Peyer's patch (tissue), 4 donors: Measurements from ENCODE around the gene WDR38. TPM values are rescaled to one million over a fixed set of nuclear protein-coding genes. Genes with fewer than 3 reads are reported as not detected.

Experiments used
- DNase-seq, 3 donors: peaks; one replicate each; pipeline ENCODE4 v3.0.0-alpha.2; 2017 to 2019
- H3K27ac ChIP-seq, 4 donors: fragments of 200-600 bp; sonication (generic); one replicate each; pipeline ENCODE4 v1.5.1; 2016 to 2019
- H3K27me3 ChIP-seq, 2 donors: fragments of 200-600 bp; sonication (generic); one replicate each; pipeline ENCODE4 v1.5.1; 2019
- H3K36me3 ChIP-seq, 3 donors: fragments of 200-600 bp; sonication (generic); one replicate each; pipeline ENCODE4 v1.5.1; 2016 to 2019
- H3K4me1 ChIP-seq, 4 donors: fragments of 200-600 bp; sonication (generic); one replicate each; pipeline ENCODE4 v1.5.1; 2016 to 2019
- H3K4me3 ChIP-seq, 4 donors: fragments of 200-600 bp; sonication (generic); 1 replicate in 3 of 4; 2 replicates in 1 of 4; pipeline ENCODE4 v1.5.1; 2016 to 2019; ENCODE audit warnings: mild to moderate bottlenecking in 1 of 4
- H3K9me3 ChIP-seq, 4 donors: fragments of 200-600 bp; sonication (generic); one replicate each; pipeline ENCODE4 v1.5.1; 2016 to 2019; ENCODE audit warnings: mild to moderate bottlenecking in 1 of 4
- POLR2A ChIP-seq, 2 donors: fragments of 450-650 bp; IDR thresholded peaks; one replicate each; pipeline ENCODE4 v1.5.1; 2017; ENCODE audit warnings: antibody characterized with exemption in 2 of 2, mild to moderate bottlenecking in 2 of 2, moderate library complexity in 2 of 2
- small RNA-seq, 2 donors: library from RNA; depleted of rRNA; stranded (forward); fragments of <200 nt; gene quantifications; one replicate each; pipeline ENCODE3, GENCODE V24; 2016
- total RNA-seq, 4 donors: library from RNA; depleted of rRNA; stranded (reverse); fragments of >200 nt; gene quantifications; one replicate each; pipeline ENCODE4 v1.1.0, GENCODE V29; 2016
- TF ChIP-seq, protein P1 (sequence below), 6 experiments: fragments of 450-650 bp in 4 of 6; fragments of 200-600 bp in 2 of 6; sonication (generic) in 1 of 6; IDR thresholded peaks; one replicate each; pipeline ENCODE4 v1.5.1; 2017 to 2019; ENCODE audit warnings: antibody characterized with exemption in 6 of 6, mild to moderate bottlenecking in 3 of 6, moderate library complexity in 1 of 6

Gene WDR38
- total RNA-seq, 4 donors from 2014 or later, result not detected

- H3K4me3 ChIP-seq, result no peak overlapping the region
- no peaks in the 10 kb centered on the region for H3K27me3 ChIP-seq
- H3K9me3 ChIP-seq, result no peaks in the 10 kb centered on the region
- DNase-seq, result no peak
- no peak overlapping the region for H3K27ac ChIP-seq
- TF ChIP-seq, protein P1, sequence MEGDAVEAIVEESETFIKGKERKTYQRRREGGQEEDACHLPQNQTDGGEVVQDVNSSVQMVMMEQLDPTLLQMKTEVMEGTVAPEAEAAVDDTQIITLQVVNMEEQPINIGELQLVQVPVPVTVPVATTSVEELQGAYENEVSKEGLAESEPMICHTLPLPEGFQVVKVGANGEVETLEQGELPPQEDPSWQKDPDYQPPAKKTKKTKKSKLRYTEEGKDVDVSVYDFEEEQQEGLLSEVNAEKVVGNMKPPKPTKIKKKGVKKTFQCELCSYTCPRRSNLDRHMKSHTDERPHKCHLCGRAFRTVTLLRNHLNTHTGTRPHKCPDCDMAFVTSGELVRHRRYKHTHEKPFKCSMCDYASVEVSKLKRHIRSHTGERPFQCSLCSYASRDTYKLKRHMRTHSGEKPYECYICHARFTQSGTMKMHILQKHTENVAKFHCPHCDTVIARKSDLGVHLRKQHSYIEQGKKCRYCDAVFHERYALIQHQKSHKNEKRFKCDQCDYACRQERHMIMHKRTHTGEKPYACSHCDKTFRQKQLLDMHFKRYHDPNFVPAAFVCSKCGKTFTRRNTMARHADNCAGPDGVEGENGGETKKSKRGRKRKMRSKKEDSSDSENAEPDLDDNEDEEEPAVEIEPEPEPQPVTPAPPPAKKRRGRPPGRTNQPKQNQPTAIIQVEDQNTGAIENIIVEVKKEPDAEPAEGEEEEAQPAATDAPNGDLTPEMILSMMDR (IDR thresholded peaks at IDR 0.05), result no peak
- no peak for TF ChIP-seq POLR2A (IDR thresholded peaks at IDR 0.05)
- peaks cover 0 to 77% (median 0%) of the 10 kb centered on the region in 3 donors for H3K36me3 ChIP-seq
- H3K4me1 ChIP-seq, result no peaks in the 10 kb centered on the region
Measured at GRCh38 chr9:124894035-124894740, 40.9 kb downstream of the WDR38 start.

DNA sequence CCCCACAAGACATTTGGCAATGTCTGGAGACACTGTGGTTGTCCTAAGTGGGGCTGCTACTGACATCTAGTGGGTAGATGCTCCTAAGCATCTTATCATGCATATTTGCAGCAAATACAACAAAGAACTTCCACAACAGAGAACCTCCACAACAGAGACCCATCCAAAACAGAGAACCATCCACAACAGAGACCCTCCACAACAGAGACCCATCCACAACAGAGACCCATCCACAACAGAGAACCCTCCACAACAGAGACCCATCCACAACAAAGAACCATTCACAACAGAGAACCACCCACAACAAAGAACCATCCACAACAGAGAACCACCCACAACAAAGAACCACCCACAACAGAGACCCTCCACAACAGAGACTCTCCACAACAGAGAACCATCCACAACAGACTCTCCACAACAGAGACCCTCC, 41.5 kb downstream of the WDR38 start:
- no peaks in the 10 kb centered on the region for H3K27me3 ChIP-seq
- H3K27ac ChIP-seq, result no peak overlapping the region
- H3K4me1 ChIP-seq, result no peaks in the 10 kb centered on the region
- H3K36me3 ChIP-seq, result peaks cover 0 to 77% (median 0%) of the 10 kb centered on the region in 3 donors
- no peak overlapping the region for H3K4me3 ChIP-seq
- no peak for DNase-seq
- no peak for TF ChIP-seq POLR2A (IDR thresholded peaks at IDR 0.05)
- TF ChIP-seq, protein P1 (IDR thresholded peaks at IDR 0.05), result peak in 4 of 6 experiments; percentile 35 to 40 (median 38)
- H3K9me3 ChIP-seq, result no peaks in the 10 kb centered on the region

DNA sequence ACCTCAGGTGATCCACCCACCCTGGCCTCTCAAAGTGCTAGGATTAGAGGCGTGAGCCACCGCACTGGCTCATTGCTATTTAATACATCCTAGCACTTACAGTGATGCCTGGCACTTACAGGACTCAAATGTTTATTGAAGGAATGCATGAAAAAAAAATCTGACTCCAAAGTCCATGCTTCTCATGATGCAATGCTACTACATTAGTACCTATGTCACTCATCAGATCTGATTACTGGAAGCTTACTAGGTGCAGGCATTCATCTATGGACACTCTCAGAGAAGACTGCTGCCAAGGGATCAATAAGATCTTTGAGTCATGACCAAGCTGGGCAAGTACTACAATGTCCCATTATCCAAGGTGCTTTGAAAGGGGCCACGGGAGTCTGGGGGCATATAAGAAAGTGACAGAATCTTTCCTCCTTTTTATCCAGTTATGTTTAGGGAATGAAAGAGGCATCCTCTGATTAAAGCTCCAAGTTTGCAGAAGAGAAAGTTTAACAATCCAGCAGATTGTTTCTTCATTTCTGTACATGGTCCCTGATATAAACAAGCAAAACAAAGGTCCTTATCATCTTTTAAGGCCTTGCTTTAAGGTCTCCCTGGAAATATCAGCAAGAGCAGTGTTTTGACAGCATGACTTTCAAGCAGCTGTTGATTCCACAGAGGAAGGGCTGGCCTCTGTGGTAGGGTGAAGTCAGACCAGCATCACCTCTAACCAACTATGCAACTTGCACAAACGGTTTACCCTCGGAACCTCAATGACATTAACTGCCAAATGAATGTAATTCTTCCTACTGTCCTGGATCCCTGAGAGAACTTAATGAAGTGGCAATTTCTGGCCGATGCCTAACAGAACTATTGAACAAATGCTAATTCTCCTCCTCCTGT, 44.6 kb downstream of the WDR38 start:
- peak overlapping the region in 1 of 4 donors; percentile 29 for H3K27ac ChIP-seq
- H3K36me3 ChIP-seq, result peaks cover 0 to 76% (median 0%) of the 10 kb centered on the region in 3 donors
- H3K9me3 ChIP-seq, result no peaks in the 10 kb centered on the region
- TF ChIP-seq POLR2A (IDR thresholded peaks at IDR 0.05), result no peak
- TF ChIP-seq, protein P1 (IDR thresholded peaks at IDR 0.05), result no peak
- no peak overlapping the region for H3K4me3 ChIP-seq
- no peaks in the 10 kb centered on the region for H3K4me1 ChIP-seq
- DNase-seq, result no peak
- H3K27me3 ChIP-seq, result no peaks in the 10 kb centered on the region

GRCh38 chr9:124899845-124900244, 46.6 kb downstream of the WDR38 start:
- no peaks in the 10 kb centered on the region for H3K9me3 ChIP-seq
- H3K36me3 ChIP-seq, result peaks cover 0 to 69% (median 0%) of the 10 kb centered on the region in 3 donors
- H3K27ac ChIP-seq, result no peak overlapping the region
- TF ChIP-seq POLR2A (IDR thresholded peaks at IDR 0.05), result no peak
- TF ChIP-seq, protein P1 (IDR thresholded peaks at IDR 0.05), result no peak
- DNase-seq, result peak in 1 of 3 donors; percentile 34
- H3K4me1 ChIP-seq, result no peaks in the 10 kb centered on the region
- no peaks in the 10 kb centered on the region for H3K27me3 ChIP-seq
- H3K4me3 ChIP-seq, result no peak overlapping the region

DNA sequence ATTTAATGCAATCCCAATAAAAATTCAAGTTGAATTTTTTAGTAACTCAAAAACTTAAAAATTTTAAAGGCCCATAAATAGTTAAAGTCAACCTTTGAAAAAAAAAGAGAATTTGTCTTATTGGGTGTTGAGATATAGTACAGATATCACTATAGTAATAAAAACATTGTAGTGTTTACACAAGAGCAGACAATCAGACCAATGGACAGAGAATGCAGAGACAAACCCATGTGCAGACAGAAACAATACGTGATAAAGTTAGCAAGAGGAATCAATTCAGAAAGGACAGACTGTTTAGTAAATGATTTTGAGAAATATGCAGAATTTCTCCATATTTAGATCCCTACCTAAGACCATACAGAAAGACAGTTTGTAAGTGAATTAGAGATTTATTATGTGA, 53.7 kb downstream of the WDR38 start:
- DNase-seq, result no peak
- no peak overlapping the region for H3K4me3 ChIP-seq
- H3K36me3 ChIP-seq, result peaks cover 0 to 58% (median 0%) of the 10 kb centered on the region in 3 donors
- H3K4me1 ChIP-seq, result peaks cover 0 to 8% (median 0%) of the 10 kb centered on the region in 4 donors
- no peaks in the 10 kb centered on the region for H3K9me3 ChIP-seq
- TF ChIP-seq, protein P1 (IDR thresholded peaks at IDR 0.05), result no peak
- no peak for TF ChIP-seq POLR2A (IDR thresholded peaks at IDR 0.05)
- H3K27ac ChIP-seq, result no peak overlapping the region
- H3K27me3 ChIP-seq, result no peaks in the 10 kb centered on the region

Small RNA genes within 50 kb of the gene (small RNA-seq; reads per million reads assigned to genes)
- 0 reads per million in 2 donors for gene RNU4-82P

Other genes starting within 250 kb of the WDR38 start
- 10 to 100 TPM; 10.7 to 43.0 (median 28.1) TPM for gene NR6A1, start 82.1 kb upstream of the WDR38 start, total RNA-seq
- 10 to 100 TPM in 1 of 4 donors, 1 to 10 TPM in 2, under 1 TPM in 1; 0.88 to 10.0 (median 8.7) TPM for gene OLFML2A, start 76.3 kb upstream of the WDR38 start, total RNA-seq
- gene RPL35, start 8.5 kb downstream of the WDR38 start, total RNA-seq, result 1,000 to 10,000 TPM in 1 of 4 donors, 100 to 1,000 TPM in 3; 462 to 1,338 (median 588) TPM
- 10 to 100 TPM; 15.7 to 23.5 (median 18.0) TPM for gene ARPC5L, start 8.7 kb downstream of the WDR38 start, total RNA-seq
- 10 to 100 TPM; 27.0 to 52.8 (median 37.3) TPM for gene GOLGA1, start 87.6 kb downstream of the WDR38 start, total RNA-seq